HG02798 (cell line): ENCODE data around the gene MYH9.

Source experiments
- ATAC-seq: cut with Tn5 transposase; IDR thresholded peaks from one replicate; pipeline ENCODE4 v1.9.1; 2021; ENCODE audit warnings: mild to moderate bottlenecking; ENCODE audit not compliant: unreplicated experiment, poor library complexity

The MYH9 gene

GRCh38 chr22:36352803-36353507, 34.8 kb downstream of the MYH9 start:
- ATAC-seq: no peak

GRCh38 chr22:36351921-36352802, 35.6 kb downstream of the MYH9 start:
- no peak for ATAC-seq

GRCh38 chr22:36350751-36351594, 36.8 kb downstream of the MYH9 start:
- no peak for ATAC-seq

- ATAC-seq: no peak
Observed at GRCh38 chr22:36349726-36350125, 38.0 kb downstream of the MYH9 start.

- ATAC-seq: no peak
Observed at GRCh38 chr22:36348760-36349159, 39.0 kb downstream of the MYH9 start.

- no peak for ATAC-seq
Observed at GRCh38 chr22:36347094-36347493, 40.7 kb downstream of the MYH9 start.

- no peak for ATAC-seq
Observed at GRCh38 chr22:36344106-36344827, 43.5 kb downstream of the MYH9 start.

GRCh38 chr22:36343720-36344105, 44.1 kb downstream of the MYH9 start:
- no peak for ATAC-seq

- ATAC-seq: no peak
Observed at GRCh38 chr22:36343070-36343719, 44.6 kb downstream of the MYH9 start.

- no peak for ATAC-seq
Observed at GRCh38 chr22:36341640-36342041, 46.1 kb downstream of the MYH9 start.

GRCh38 chr22:36340621-36341020, 47.1 kb downstream of the MYH9 start:
- no peak for ATAC-seq

GRCh38 chr22:36339171-36340065, 48.3 kb downstream of the MYH9 start:
- ATAC-seq: no peak

- no peak for ATAC-seq
Observed at GRCh38 chr22:36337365-36338130, 50.2 kb downstream of the MYH9 start.

- ATAC-seq: no peak
Observed at GRCh38 chr22:36336246-36337182, 51.3 kb downstream of the MYH9 start.

GRCh38 chr22:36335621-36336020, 52.1 kb downstream of the MYH9 start:
- no peak for ATAC-seq

- ATAC-seq: no peak
Observed at GRCh38 chr22:36334821-36335603, 52.8 kb downstream of the MYH9 start.
